T-helper 17 cell (primary cell): Measurements from ENCODE around the gene SMCO3. TPM values are rescaled to one million over a fixed set of nuclear protein-coding genes. Genes with fewer than 3 reads are reported as not detected.

ENCODE experiments used
- ATAC-seq: fragments of 150-1000 bp; cut with Tn5 transposase; 2 replicates; pipeline ENCODE4 v1.10.0; 2021; ENCODE audit warnings: mild to moderate bottlenecking, moderate library complexity
- DNase-seq, 3 donors: peaks; one replicate each; pipeline versions ENCODE4 v3.0.0 to v3.0.0-alpha.2; 2020 to 2021
- H3K9me3 ChIP-seq: one replicate; pipeline ENCODE4 v1.7.0; 2013; ENCODE audit warnings: low read length, mild to moderate bottlenecking; ENCODE audit not compliant: control insufficient read depth, poor library complexity, severe bottlenecking
- H3K27ac Mint-ChIP-seq: one replicate; pipeline ENCODE4 v1.8.0; 2022; ENCODE audit warnings: mild to moderate bottlenecking, moderate library complexity, mixed read lengths
- H3K27me3 Mint-ChIP-seq: one replicate; pipeline ENCODE4 v1.8.0; 2022; ENCODE audit warnings: mixed read lengths
- H3K36me3 Mint-ChIP-seq: one replicate; pipeline ENCODE4 v1.8.0; 2022; ENCODE audit warnings: low read depth, mixed read lengths
- H3K4me1 Mint-ChIP-seq: one replicate; pipeline ENCODE4 v1.8.0; 2022; ENCODE audit warnings: mild to moderate bottlenecking, mixed read lengths
- H3K4me3 Mint-ChIP-seq: one replicate; pipeline ENCODE4 v1.8.0; 2022; ENCODE audit warnings: mild to moderate bottlenecking, moderate library complexity, mixed read lengths
- total RNA-seq, 4 donors: library from RNA in 2 of 4; stranded (reverse) in 2 of 4; gene quantifications; one replicate each; pipeline ENCODE4 v1.2.3 and lab custom pipeline; 2022 to 2026

SMCO3 gene
- total RNA-seq, 2 donors from 2014 or later: not detected

- H3K27me3 Mint-ChIP-seq: no peaks in the 10 kb centered on the region
- DNase-seq: no peak
- H3K36me3 Mint-ChIP-seq: peaks cover 2% of the 10 kb centered on the region
- H3K9me3 ChIP-seq: no peaks in the 10 kb centered on the region
- no peak for ATAC-seq
- H3K27ac Mint-ChIP-seq: no peak overlapping the region
- H3K4me1 Mint-ChIP-seq: peaks cover 35% of the 10 kb centered on the region
- no peak overlapping the region for H3K4me3 Mint-ChIP-seq
Measured at GRCh38 chr12:14777271-14777670, 36.7 kb downstream of the SMCO3 start.

GRCh38 chr12:14776236-14776961 lies 37.6 kb downstream of the SMCO3 start:
- no peaks in the 10 kb centered on the region for H3K9me3 ChIP-seq
- H3K36me3 Mint-ChIP-seq: peaks cover 2% of the 10 kb centered on the region
- H3K4me3 Mint-ChIP-seq: no peak overlapping the region
- H3K27ac Mint-ChIP-seq: no peak overlapping the region
- DNase-seq: no peak
- H3K4me1 Mint-ChIP-seq: peaks cover 35% of the 10 kb centered on the region
- ATAC-seq: no peak
- no peaks in the 10 kb centered on the region for H3K27me3 Mint-ChIP-seq

- H3K27me3 Mint-ChIP-seq: no peaks in the 10 kb centered on the region
- peaks cover 41% of the 10 kb centered on the region for H3K4me1 Mint-ChIP-seq
- peak overlapping the region; percentile 100 for H3K27ac Mint-ChIP-seq
- peak overlapping the region; percentile 99 for H3K4me3 Mint-ChIP-seq
- ATAC-seq (no peak), DNase-seq (no peak)
- H3K9me3 ChIP-seq: no peaks in the 10 kb centered on the region
- H3K36me3 Mint-ChIP-seq: peaks cover 2% of the 10 kb centered on the region
Measured at GRCh38 chr12:14775636-14775980, 38.4 kb downstream of the SMCO3 start.

GRCh38 chr12:14774906-14775635 lies 38.9 kb downstream of the SMCO3 start:
- ATAC-seq (no peak), DNase-seq (peak; percentile 7 to 19 (median 16))
- peaks cover 3% of the 10 kb centered on the region for H3K36me3 Mint-ChIP-seq
- H3K4me1 Mint-ChIP-seq: peaks cover 42% of the 10 kb centered on the region
- H3K27me3 Mint-ChIP-seq: no peaks in the 10 kb centered on the region
- no peaks in the 10 kb centered on the region for H3K9me3 ChIP-seq
- peak overlapping the region; percentile 99 for H3K4me3 Mint-ChIP-seq
- peak overlapping the region; percentile 100 for H3K27ac Mint-ChIP-seq

GRCh38 chr12:14774074-14774905 lies 39.7 kb downstream of the SMCO3 start:
- ATAC-seq (peak; percentile 68), DNase-seq (peak; percentile 76 to 82 (median 78))
- Mint-ChIP-seq H3K4me1 (peaks cover 42% of the 10 kb centered on the region), H3K36me3 (peaks cover 2% of the 10 kb centered on the region), H3K27me3 (no peaks in the 10 kb centered on the region), H3K27ac (peak overlapping the region; percentile 100), H3K4me3 (peak overlapping the region; percentile 99)
- H3K9me3 ChIP-seq: no peaks in the 10 kb centered on the region

- peaks cover 46% of the 10 kb centered on the region for H3K4me1 Mint-ChIP-seq
- ATAC-seq: peak; percentile 7
- peak overlapping the region; percentile 100 for H3K27ac Mint-ChIP-seq
Measured at GRCh38 chr12:14773685-14774073, 40.3 kb downstream of the SMCO3 start.

GRCh38 chr12:14772946-14773345 lies 41.0 kb downstream of the SMCO3 start:
- H3K4me3 Mint-ChIP-seq: peak overlapping the region; percentile 31
- DNase-seq: no peak

More at GRCh38 chr12:14773685-14774073, 40.3 kb downstream of the SMCO3 start:
- DNase-seq: peak in 1 of 3 donors; percentile 13
- Mint-ChIP-seq H3K36me3 (peaks cover 2% of the 10 kb centered on the region), H3K27me3 (no peaks in the 10 kb centered on the region), H3K4me3 (peak overlapping the region; percentile 99)
- H3K9me3 ChIP-seq: no peaks in the 10 kb centered on the region

GRCh38 chr12:14771651-14772137 lies 42.3 kb downstream of the SMCO3 start:
- no peaks in the 10 kb centered on the region for H3K27me3 Mint-ChIP-seq
- peaks cover 5% of the 10 kb centered on the region for H3K36me3 Mint-ChIP-seq
- ATAC-seq (no peak), DNase-seq (peak in 1 of 3 donors; percentile 46)
- H3K27ac Mint-ChIP-seq: peak overlapping the region; percentile 100
- H3K4me3 Mint-ChIP-seq: peak overlapping the region; percentile 97
- H3K4me1 Mint-ChIP-seq: peaks cover 50% of the 10 kb centered on the region
- H3K9me3 ChIP-seq: no peaks in the 10 kb centered on the region

More at GRCh38 chr12:14772946-14773345, 41.0 kb downstream of the SMCO3 start:
- Mint-ChIP-seq H3K27me3 (no peaks in the 10 kb centered on the region), H3K27ac (peak overlapping the region; percentile 100), H3K4me1 (peaks cover 44% of the 10 kb centered on the region), H3K36me3 (peaks cover 2% of the 10 kb centered on the region)
- no peak for ATAC-seq
- H3K9me3 ChIP-seq: no peaks in the 10 kb centered on the region

GRCh38 chr12:14770496-14771461 lies 43.2 kb downstream of the SMCO3 start:
- DNase-seq (peak; percentile 70 to 94 (median 84)), ATAC-seq (peak; percentile 43)
- Mint-ChIP-seq H3K36me3 (peaks cover 7% of the 10 kb centered on the region), H3K4me3 (peak overlapping the region; percentile 97), H3K4me1 (peaks cover 44% of the 10 kb centered on the region), H3K27ac (peak overlapping the region; percentile 100), H3K27me3 (no peaks in the 10 kb centered on the region)
- no peaks in the 10 kb centered on the region for H3K9me3 ChIP-seq

GRCh38 chr12:14769969-14770495 lies 44.0 kb downstream of the SMCO3 start:
- no peaks in the 10 kb centered on the region for H3K9me3 ChIP-seq
- Mint-ChIP-seq H3K27ac (peak overlapping the region; percentile 100), H3K4me1 (peaks cover 38% of the 10 kb centered on the region), H3K36me3 (peaks cover 7% of the 10 kb centered on the region), H3K27me3 (no peaks in the 10 kb centered on the region), H3K4me3 (peak overlapping the region; percentile 97)
- DNase-seq (peak; percentile 79 to 87 (median 85)), ATAC-seq (peak; percentile 64)

- Mint-ChIP-seq H3K4me1 (peaks cover 33% of the 10 kb centered on the region), H3K27me3 (no peaks in the 10 kb centered on the region), H3K27ac (peak overlapping the region; percentile 100), H3K36me3 (peaks cover 7% of the 10 kb centered on the region), H3K4me3 (peak overlapping the region; percentile 97)
- DNase-seq: peak in 1 of 3 donors; percentile 16
- no peaks in the 10 kb centered on the region for H3K9me3 ChIP-seq
- peak; percentile 8 for ATAC-seq
Measured at GRCh38 chr12:14769466-14769968, 44.5 kb downstream of the SMCO3 start.
